Peyer's patch (tissue), 4 donors: Measurements from ENCODE around the gene OR11H7. TPM values are rescaled to one million over a fixed set of nuclear protein-coding genes. Genes with fewer than 3 reads are reported as not detected.
"Not testable (repeated sequence)": the region's sequence is repeated elsewhere in the genome, so short reads cannot be mapped to it uniquely, and the experiment has no call there.

Experiments
- DNase-seq, 3 donors: peaks; one replicate each; pipeline ENCODE4 v3.0.0-alpha.2; 2017 to 2019
- H3K27ac ChIP-seq, 4 donors: fragments of 200-600 bp; sonication (generic); one replicate each; pipeline ENCODE4 v1.5.1; 2016 to 2019
- H3K27me3 ChIP-seq, 2 donors: fragments of 200-600 bp; sonication (generic); one replicate each; pipeline ENCODE4 v1.5.1; 2019
- H3K36me3 ChIP-seq, 3 donors: fragments of 200-600 bp; sonication (generic); one replicate each; pipeline ENCODE4 v1.5.1; 2016 to 2019
- H3K4me1 ChIP-seq, 4 donors: fragments of 200-600 bp; sonication (generic); one replicate each; pipeline ENCODE4 v1.5.1; 2016 to 2019
- H3K4me3 ChIP-seq, 4 donors: fragments of 200-600 bp; sonication (generic); 1 replicate in 3 of 4; 2 replicates in 1 of 4; pipeline ENCODE4 v1.5.1; 2016 to 2019; ENCODE audit warnings: mild to moderate bottlenecking in 1 of 4
- H3K9me3 ChIP-seq, 4 donors: fragments of 200-600 bp; sonication (generic); one replicate each; pipeline ENCODE4 v1.5.1; 2016 to 2019; ENCODE audit warnings: mild to moderate bottlenecking in 1 of 4
- POLR2A ChIP-seq, 2 donors: fragments of 450-650 bp; IDR thresholded peaks; one replicate each; pipeline ENCODE4 v1.5.1; 2017; ENCODE audit warnings: antibody characterized with exemption in 2 of 2, mild to moderate bottlenecking in 2 of 2, moderate library complexity in 2 of 2
- total RNA-seq, 4 donors: library from RNA; depleted of rRNA; stranded (reverse); fragments of >200 nt; gene quantifications; one replicate each; pipeline ENCODE4 v1.1.0, GENCODE V29; 2016
- TF ChIP-seq, protein P1 (sequence below), 6 experiments: fragments of 450-650 bp in 4 of 6; fragments of 200-600 bp in 2 of 6; sonication (generic) in 1 of 6; IDR thresholded peaks; one replicate each; pipeline ENCODE4 v1.5.1; 2017 to 2019; ENCODE audit warnings: antibody characterized with exemption in 6 of 6, mild to moderate bottlenecking in 3 of 6, moderate library complexity in 1 of 6

The OR11H7 gene
- total RNA-seq, 4 donors from 2014 or later = not detected

DNA sequence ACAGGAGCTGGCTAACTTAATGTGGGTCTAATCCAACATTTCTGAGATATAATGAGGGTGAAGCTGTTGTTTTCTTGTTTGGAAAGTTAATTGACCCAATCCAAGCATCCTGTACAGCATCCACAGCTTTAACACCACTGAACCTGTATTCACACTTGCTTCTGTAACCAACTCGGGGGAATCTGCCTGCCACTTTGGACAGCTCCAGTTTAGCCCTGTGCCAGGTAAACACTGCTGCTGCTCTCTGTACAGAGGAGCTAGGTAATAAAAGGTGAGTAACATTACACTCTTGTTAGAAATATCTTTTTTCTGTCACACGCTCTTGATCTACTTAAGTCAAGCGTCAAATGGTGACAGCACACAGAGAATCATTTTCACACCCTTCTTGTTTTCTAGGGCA lies 37.4 kb upstream of the OR11H7 start:
- Histone ChIP-seq H3K4me1 (no peaks in the 10 kb centered on the region), H3K27me3 (no peaks in the 10 kb centered on the region), H3K4me3 (no peak overlapping the region), H3K27ac (no peak overlapping the region), H3K36me3 (no peaks in the 10 kb centered on the region), H3K9me3 (no peaks in the 10 kb centered on the region)
- DNase-seq = no peak
- TF ChIP-seq POLR2A (IDR thresholded peaks at IDR 0.05) = no peak
- TF ChIP-seq, protein P1, sequence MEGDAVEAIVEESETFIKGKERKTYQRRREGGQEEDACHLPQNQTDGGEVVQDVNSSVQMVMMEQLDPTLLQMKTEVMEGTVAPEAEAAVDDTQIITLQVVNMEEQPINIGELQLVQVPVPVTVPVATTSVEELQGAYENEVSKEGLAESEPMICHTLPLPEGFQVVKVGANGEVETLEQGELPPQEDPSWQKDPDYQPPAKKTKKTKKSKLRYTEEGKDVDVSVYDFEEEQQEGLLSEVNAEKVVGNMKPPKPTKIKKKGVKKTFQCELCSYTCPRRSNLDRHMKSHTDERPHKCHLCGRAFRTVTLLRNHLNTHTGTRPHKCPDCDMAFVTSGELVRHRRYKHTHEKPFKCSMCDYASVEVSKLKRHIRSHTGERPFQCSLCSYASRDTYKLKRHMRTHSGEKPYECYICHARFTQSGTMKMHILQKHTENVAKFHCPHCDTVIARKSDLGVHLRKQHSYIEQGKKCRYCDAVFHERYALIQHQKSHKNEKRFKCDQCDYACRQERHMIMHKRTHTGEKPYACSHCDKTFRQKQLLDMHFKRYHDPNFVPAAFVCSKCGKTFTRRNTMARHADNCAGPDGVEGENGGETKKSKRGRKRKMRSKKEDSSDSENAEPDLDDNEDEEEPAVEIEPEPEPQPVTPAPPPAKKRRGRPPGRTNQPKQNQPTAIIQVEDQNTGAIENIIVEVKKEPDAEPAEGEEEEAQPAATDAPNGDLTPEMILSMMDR (IDR thresholded peaks at IDR 0.05) = no peak

- TF ChIP-seq, protein P1 (IDR thresholded peaks at IDR 0.05) = no peak
- H3K9me3 ChIP-seq = no peaks in the 10 kb centered on the region
- no peak overlapping the region for H3K27ac ChIP-seq
- no peak overlapping the region for H3K4me3 ChIP-seq
- H3K36me3 ChIP-seq = no peaks in the 10 kb centered on the region
- DNase-seq = no peak
- no peaks in the 10 kb centered on the region for H3K4me1 ChIP-seq
- H3K27me3 ChIP-seq = no peaks in the 10 kb centered on the region
These were observed 34.7 kb upstream of the OR11H7 start for GRCh38 chr14:20194101-20194500.

DNA sequence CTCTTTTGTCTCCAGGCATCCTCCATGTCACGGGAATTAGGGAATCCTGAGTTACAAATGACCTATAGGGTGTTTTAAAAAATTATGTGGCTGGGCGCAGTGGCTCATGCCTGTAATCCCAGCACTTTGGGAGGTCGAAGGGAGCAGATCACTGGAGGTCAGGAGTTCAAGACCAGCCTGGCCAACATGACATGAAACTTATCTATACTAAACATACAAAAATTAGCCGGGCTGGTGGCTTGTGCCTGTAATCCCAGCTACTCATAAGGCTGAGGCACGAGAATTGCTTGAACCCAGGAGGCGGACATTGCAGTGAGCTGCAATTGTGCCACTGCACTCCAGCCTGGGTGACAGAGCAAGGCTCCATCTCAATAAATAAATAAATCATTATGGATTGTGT lies 33.6 kb upstream of the OR11H7 start:
- H3K9me3 ChIP-seq, H3K27me3 ChIP-seq, H3K4me1 ChIP-seq, H3K4me3 ChIP-seq, H3K27ac ChIP-seq, DNase-seq, H3K36me3 ChIP-seq: not testable (repeated sequence)

DNA sequence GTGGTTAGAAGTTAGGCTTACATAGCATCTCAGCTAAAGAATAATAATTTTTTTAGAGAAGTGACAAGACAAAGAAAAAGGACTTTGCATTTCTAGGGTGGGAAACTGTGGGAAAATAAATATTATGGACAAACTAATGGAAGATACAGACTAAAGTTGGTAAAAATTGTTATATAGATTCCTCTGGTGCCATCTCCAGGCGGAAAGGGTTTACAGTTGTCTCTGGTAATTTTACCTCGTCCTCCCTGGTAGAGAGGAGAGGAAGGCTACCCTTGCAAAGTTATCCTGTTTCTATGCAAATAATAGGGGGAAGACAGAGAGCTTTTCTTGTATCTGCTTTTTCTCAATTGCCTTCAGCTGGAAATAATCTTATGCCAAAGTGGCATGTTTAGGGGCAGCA lies 32.9 kb upstream of the OR11H7 start:
- H3K27ac ChIP-seq = no peak overlapping the region
- H3K27me3 ChIP-seq = no peaks in the 10 kb centered on the region
- H3K36me3 ChIP-seq = no peaks in the 10 kb centered on the region
- no peak overlapping the region for H3K4me3 ChIP-seq
- TF ChIP-seq, protein P1 (IDR thresholded peaks at IDR 0.05) = no peak
- TF ChIP-seq POLR2A (IDR thresholded peaks at IDR 0.05) = no peak
- DNase-seq = no peak
- H3K9me3 ChIP-seq = no peaks in the 10 kb centered on the region
- H3K4me1 ChIP-seq = no peaks in the 10 kb centered on the region

- TF ChIP-seq, protein P1 (IDR thresholded peaks at IDR 0.05) = no peak
- TF ChIP-seq POLR2A (IDR thresholded peaks at IDR 0.05) = no peak
These were observed 31.3 kb upstream of the OR11H7 start for GRCh38 chr14:20197459-20197858.

GRCh38 chr14:20198991-20199390 lies 29.8 kb upstream of the OR11H7 start:
- DNase-seq = no peak
- Histone ChIP-seq H3K4me3 (no peak overlapping the region), H3K27me3 (no peaks in the 10 kb centered on the region), H3K36me3 (no peaks in the 10 kb centered on the region), H3K4me1 (no peaks in the 10 kb centered on the region), H3K27ac (no peak overlapping the region), H3K9me3 (no peaks in the 10 kb centered on the region)
- TF ChIP-seq, protein P1 (IDR thresholded peaks at IDR 0.05) = no peak
- TF ChIP-seq POLR2A (IDR thresholded peaks at IDR 0.05) = no peak

More at GRCh38 chr14:20197459-20197858, 31.3 kb upstream of the OR11H7 start:
- H3K27me3 ChIP-seq = no peaks in the 10 kb centered on the region
- no peaks in the 10 kb centered on the region for H3K36me3 ChIP-seq
- no peak overlapping the region for H3K27ac ChIP-seq
- H3K4me1 ChIP-seq = no peaks in the 10 kb centered on the region
- H3K4me3 ChIP-seq = no peak overlapping the region
- H3K9me3 ChIP-seq = no peaks in the 10 kb centered on the region
- no peak for DNase-seq
